ENCODE measurements around the gene GNG7.
"Not testable (repeated sequence)": the region's sequence is repeated elsewhere in the genome, so short reads cannot be mapped to it uniquely, and the experiment has no call there.

GNG7 gene

GRCh38 chr19:2561221-2561620 lies 141.3 kb downstream of the GNG7 start:
- Histone ChIP-seq H3K4me2 (ENCODE audit: low read length) (no peak overlapping the region), H3K9me3 (ENCODE audit: control insufficient read depth, low read length) (no peaks in the 10 kb centered on the region), H3K36me3 (ENCODE audit: control insufficient read depth, insufficient read depth, low read length) (no peaks in the 10 kb centered on the region), H2AFZ (no peak overlapping the region), H3K79me2 (peaks cover 2% of the 10 kb centered on the region), H3K27me3 (ENCODE audit: control insufficient read depth, insufficient read depth, low read length) (no peaks in the 10 kb centered on the region), H3K27ac (no peak overlapping the region), H3K4me1 (no peaks in the 10 kb centered on the region), H3K4me3 (ENCODE audit: low read depth, low read length) (no peak overlapping the region), H3K9ac (no peak overlapping the region)
- TF ChIP-seq CTCF (IDR thresholded peaks at IDR 0.05), result no peak

GRCh38 chr19:2560369-2560768 lies 142.1 kb downstream of the GNG7 start:
- Histone ChIP-seq H3K36me3 (ENCODE audit: control insufficient read depth, insufficient read depth, low read length) (no peaks in the 10 kb centered on the region), H3K9me3 (ENCODE audit: control insufficient read depth, low read length) (no peaks in the 10 kb centered on the region), H2AFZ (no peak overlapping the region), H3K4me1 (no peaks in the 10 kb centered on the region), H3K9ac (no peak overlapping the region), H3K4me3 (ENCODE audit: low read depth, low read length) (no peak overlapping the region), H3K27me3 (ENCODE audit: control insufficient read depth, insufficient read depth, low read length) (no peaks in the 10 kb centered on the region), H3K79me2 (peaks cover 2% of the 10 kb centered on the region), H3K27ac (no peak overlapping the region), H3K4me2 (ENCODE audit: low read length) (no peak overlapping the region)
- TF ChIP-seq CTCF (IDR thresholded peaks at IDR 0.05), result no peak

GRCh38 chr19:2558543-2558942 lies 144.0 kb downstream of the GNG7 start:
- Histone ChIP-seq H3K79me2 (peaks cover 2% of the 10 kb centered on the region), H3K27ac (no peak overlapping the region), H3K9me3 (ENCODE audit: control insufficient read depth, low read length) (no peaks in the 10 kb centered on the region), H3K36me3 (ENCODE audit: control insufficient read depth, insufficient read depth, low read length) (no peaks in the 10 kb centered on the region), H3K4me1 (no peaks in the 10 kb centered on the region), H3K27me3 (ENCODE audit: control insufficient read depth, insufficient read depth, low read length) (no peaks in the 10 kb centered on the region), H2AFZ (no peak overlapping the region), H3K9ac (no peak overlapping the region), H3K4me2 (ENCODE audit: low read length) (no peak overlapping the region), H3K4me3 (ENCODE audit: low read depth, low read length) (no peak overlapping the region)
- TF ChIP-seq CTCF (IDR thresholded peaks at IDR 0.05), result no peak

GRCh38 chr19:2558131-2558530 lies 144.4 kb downstream of the GNG7 start:
- H2AFZ ChIP-seq; H3K27ac ChIP-seq; H3K79me2 ChIP-seq; H3K36me3 ChIP-seq (ENCODE audit: control insufficient read depth, insufficient read depth, low read length); H3K27me3 ChIP-seq (ENCODE audit: control insufficient read depth, insufficient read depth, low read length); H3K9ac ChIP-seq; H3K4me3 ChIP-seq (ENCODE audit: low read depth, low read length); H3K4me2 ChIP-seq (ENCODE audit: low read length); H3K9me3 ChIP-seq (ENCODE audit: control insufficient read depth, low read length); H3K4me1 ChIP-seq: not testable (repeated sequence)

- no peak overlapping the region for H3K27ac ChIP-seq
- no peak overlapping the region for H3K4me2 ChIP-seq (ENCODE audit: low read length)
- H3K79me2 ChIP-seq, result peaks cover 2% of the 10 kb centered on the region
- TF ChIP-seq CTCF (IDR thresholded peaks at IDR 0.05), result no peak
- H3K4me3 ChIP-seq (ENCODE audit: low read depth, low read length), result no peak overlapping the region
- no peaks in the 10 kb centered on the region for H3K27me3 ChIP-seq (ENCODE audit: control insufficient read depth, insufficient read depth, low read length)
- H3K4me1 ChIP-seq, result no peaks in the 10 kb centered on the region
- H3K9ac ChIP-seq, result no peak overlapping the region
- no peaks in the 10 kb centered on the region for H3K9me3 ChIP-seq (ENCODE audit: control insufficient read depth, low read length)
- no peak overlapping the region for H2AFZ ChIP-seq
- H3K36me3 ChIP-seq (ENCODE audit: control insufficient read depth, insufficient read depth, low read length), result no peaks in the 10 kb centered on the region
These were observed 145.4 kb downstream of the GNG7 start for GRCh38 chr19:2557093-2557440.

Data from parathyroid adenoma (tissue), 2 donors.